ENCODE results near the gene ZNF329. TPM values are rescaled to one million over a fixed set of nuclear protein-coding genes. Genes with fewer than 3 reads are reported as not detected.

The ZNF329 gene
- total and polyA plus RNA-seq, 2 donors (not counting 1 experiment from before 2014, with no cell fraction given): 6.8 to 21.1 TPM

- Histone ChIP-seq H3K9me3 (ENCODE audit: control insufficient read depth, insufficient read depth, low read depth, low read length) (no peaks in the 10 kb centered on the region), H3K4me1 (ENCODE audit: control insufficient read depth, extremely low read depth, insufficient read depth, low read length) (no peaks in the 10 kb centered on the region), H3K9ac (ENCODE audit: insufficient read depth, low read length) (no peak overlapping the region)
Observed at GRCh38 chr19:58157045-58157728, 6.6 kb upstream of the ZNF329 start.

GRCh38 chr19:58154679-58155648 is 4.4 kb upstream of the ZNF329 start:
- H3K9me3 ChIP-seq (ENCODE audit: control insufficient read depth, insufficient read depth, low read depth, low read length): no peaks in the 10 kb centered on the region
- no peaks in the 10 kb centered on the region for H4K20me1 ChIP-seq (ENCODE audit: control insufficient read depth, extremely low read depth, insufficient read depth, low read length)
- H3K36me3 ChIP-seq (ENCODE audit: control insufficient read depth, insufficient read depth, low read length): no peaks in the 10 kb centered on the region
- peak overlapping the region; percentile 81 for H3K9ac ChIP-seq (ENCODE audit: insufficient read depth, low read length)
- H3K4me1 ChIP-seq (ENCODE audit: control insufficient read depth, extremely low read depth, insufficient read depth, low read length): no peaks in the 10 kb centered on the region
- H3K4me3 ChIP-seq (replicated peaks in 1 of 4; ENCODE audit: control extremely low read depth in 1 of 4, insufficient read depth in 1 of 4, low read depth in 3 of 4, low read length in 4 of 4): peak overlapping the region; percentile 74 to 91 (median 82)
- DNase-seq (ENCODE audit: low read depth in 2 of 2): peak; percentile 92
- TF ChIP-seq EZH2 (IDR thresholded peaks at IDR 0.05; ENCODE audit: low read length, missing control alignments): no peak
- TF ChIP-seq CTCF (conservative IDR thresholded peaks at IDR 0.05 in 1 of 2, IDR thresholded peaks at IDR 0.05 in 1 of 2; ENCODE audit: low read depth in 1 of 2, low read length in 2 of 2): peak; percentile 87 to 93
- peak overlapping the region; percentile 78 for H3K27ac ChIP-seq (ENCODE audit: insufficient read depth, low read length)
- no peaks in the 10 kb centered on the region for H3K27me3 ChIP-seq (ENCODE audit: control insufficient read depth, insufficient read depth, low read length)
- peaks cover 6% of the 10 kb centered on the region for H3K79me2 ChIP-seq (ENCODE audit: control insufficient read depth, insufficient read depth, low read length)
- peak overlapping the region; percentile 88 for H3K4me2 ChIP-seq (ENCODE audit: extremely low read depth, insufficient read depth, low read length)
- H2AFZ ChIP-seq (ENCODE audit: low read length): peak overlapping the region; percentile 92

More at GRCh38 chr19:58157045-58157728, 6.6 kb upstream of the ZNF329 start:
- Histone ChIP-seq H4K20me1 (ENCODE audit: control insufficient read depth, extremely low read depth, insufficient read depth, low read length) (no peaks in the 10 kb centered on the region), H3K4me3 (replicated peaks in 1 of 4; ENCODE audit: control extremely low read depth in 1 of 4, insufficient read depth in 1 of 4, low read depth in 3 of 4, low read length in 4 of 4) (no peak overlapping the region), H3K4me2 (ENCODE audit: extremely low read depth, insufficient read depth, low read length) (no peak overlapping the region), H3K27ac (ENCODE audit: insufficient read depth, low read length) (no peak overlapping the region), H3K79me2 (ENCODE audit: control insufficient read depth, insufficient read depth, low read length) (no peaks in the 10 kb centered on the region), H2AFZ (ENCODE audit: low read length) (no peak overlapping the region), H3K36me3 (ENCODE audit: control insufficient read depth, insufficient read depth, low read length) (no peaks in the 10 kb centered on the region), H3K27me3 (ENCODE audit: control insufficient read depth, insufficient read depth, low read length) (no peaks in the 10 kb centered on the region)
- DNase-seq (ENCODE audit: low read depth in 2 of 2): no peak
- TF ChIP-seq CTCF (conservative IDR thresholded peaks at IDR 0.05 in 1 of 2, IDR thresholded peaks at IDR 0.05 in 1 of 2; ENCODE audit: low read depth in 1 of 2, low read length in 2 of 2) (no peak), EZH2 (IDR thresholded peaks at IDR 0.05; ENCODE audit: low read length, missing control alignments) (no peak)

GRCh38 chr19:58154287-58154678 is 3.7 kb upstream of the ZNF329 start:
- no peaks in the 10 kb centered on the region for H3K36me3 ChIP-seq (ENCODE audit: control insufficient read depth, insufficient read depth, low read length)
- peak overlapping the region; percentile 78 for H3K27ac ChIP-seq (ENCODE audit: insufficient read depth, low read length)
- DNase-seq (ENCODE audit: low read depth in 2 of 2): peak; percentile 61

More at GRCh38 chr19:58154287-58154678, 3.7 kb upstream of the ZNF329 start:
- Histone ChIP-seq H2AFZ (ENCODE audit: low read length) (peak overlapping the region; percentile 87), H3K27me3 (ENCODE audit: control insufficient read depth, insufficient read depth, low read length) (no peaks in the 10 kb centered on the region), H3K4me3 (replicated peaks in 1 of 4; ENCODE audit: control extremely low read depth in 1 of 4, insufficient read depth in 1 of 4, low read depth in 3 of 4, low read length in 4 of 4) (peak overlapping the region; percentile 74 to 91 (median 82)), H3K4me1 (ENCODE audit: control insufficient read depth, extremely low read depth, insufficient read depth, low read length) (no peaks in the 10 kb centered on the region), H3K4me2 (ENCODE audit: extremely low read depth, insufficient read depth, low read length) (peak overlapping the region; percentile 69), H3K9me3 (ENCODE audit: control insufficient read depth, insufficient read depth, low read depth, low read length) (no peaks in the 10 kb centered on the region), H4K20me1 (ENCODE audit: control insufficient read depth, extremely low read depth, insufficient read depth, low read length) (no peaks in the 10 kb centered on the region), H3K9ac (ENCODE audit: insufficient read depth, low read length) (peak overlapping the region; percentile 81), H3K79me2 (ENCODE audit: control insufficient read depth, insufficient read depth, low read length) (peaks cover 9% of the 10 kb centered on the region)
- TF ChIP-seq CTCF (conservative IDR thresholded peaks at IDR 0.05 in 1 of 2, IDR thresholded peaks at IDR 0.05 in 1 of 2; ENCODE audit: low read depth in 1 of 2, low read length in 2 of 2) (no peak), EZH2 (IDR thresholded peaks at IDR 0.05; ENCODE audit: low read length, missing control alignments) (no peak)

Data from fibroblast of lung (primary cell).